RWPE1 (cell line): Measurements from ENCODE around the gene ETNK2.
A peak's percentile ranks its signal among the peaks of the same experiment; 100 is the strongest.

Experiments
- CTCF ChIA-PET: fragments of 350-600 bp; sonication (Branson Sonifier 250); formaldehyde crosslinking; extraction: SDS; loops from one replicate; lab custom pipeline; 2021; lab: Yijun Ruan, JAX
- POLR2A ChIA-PET: fragments of 400-600 bp; formaldehyde crosslinking; extraction: SDS; loops from one replicate; lab custom pipeline; 2020; ENCODE audit warnings: antibody characterized with exemption; ENCODE audit not compliant: low non-redundant PET; lab: Yijun Ruan, JAX
- DNase-seq: peaks from one replicate; pipeline ENCODE4 v3.0.0; 2012; ENCODE audit warnings: low spot score
- H3K27ac ChIP-seq: fragments of 450-650 bp; 2 replicates; pipeline ENCODE4 v1.5.1; 2017
- TF ChIP-seq, protein P1 (sequence below): fragments of 450-650 bp; conservative IDR thresholded peaks from 2 replicates; pipeline ENCODE4 v1.5.1; 2017; ENCODE audit warnings: low read depth, mild to moderate bottlenecking

Gene ETNK2

GRCh38 chr1:204107892-204108291 is 44.0 kb downstream of the ETNK2 start:
- no peak for DNase-seq
- ChIA-PET POLR2A (no interaction called here), CTCF (interaction anchor here (0.6 to 2.0 kb wide), 3 partner anchors 21 to 1599 kb away, joined by 3 to 7 read pairs (median 3); no protein-coding TSS in a partner anchor)
- TF ChIP-seq, protein P1, sequence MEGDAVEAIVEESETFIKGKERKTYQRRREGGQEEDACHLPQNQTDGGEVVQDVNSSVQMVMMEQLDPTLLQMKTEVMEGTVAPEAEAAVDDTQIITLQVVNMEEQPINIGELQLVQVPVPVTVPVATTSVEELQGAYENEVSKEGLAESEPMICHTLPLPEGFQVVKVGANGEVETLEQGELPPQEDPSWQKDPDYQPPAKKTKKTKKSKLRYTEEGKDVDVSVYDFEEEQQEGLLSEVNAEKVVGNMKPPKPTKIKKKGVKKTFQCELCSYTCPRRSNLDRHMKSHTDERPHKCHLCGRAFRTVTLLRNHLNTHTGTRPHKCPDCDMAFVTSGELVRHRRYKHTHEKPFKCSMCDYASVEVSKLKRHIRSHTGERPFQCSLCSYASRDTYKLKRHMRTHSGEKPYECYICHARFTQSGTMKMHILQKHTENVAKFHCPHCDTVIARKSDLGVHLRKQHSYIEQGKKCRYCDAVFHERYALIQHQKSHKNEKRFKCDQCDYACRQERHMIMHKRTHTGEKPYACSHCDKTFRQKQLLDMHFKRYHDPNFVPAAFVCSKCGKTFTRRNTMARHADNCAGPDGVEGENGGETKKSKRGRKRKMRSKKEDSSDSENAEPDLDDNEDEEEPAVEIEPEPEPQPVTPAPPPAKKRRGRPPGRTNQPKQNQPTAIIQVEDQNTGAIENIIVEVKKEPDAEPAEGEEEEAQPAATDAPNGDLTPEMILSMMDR, result no peak
- no peak overlapping the region for H3K27ac ChIP-seq

DNA sequence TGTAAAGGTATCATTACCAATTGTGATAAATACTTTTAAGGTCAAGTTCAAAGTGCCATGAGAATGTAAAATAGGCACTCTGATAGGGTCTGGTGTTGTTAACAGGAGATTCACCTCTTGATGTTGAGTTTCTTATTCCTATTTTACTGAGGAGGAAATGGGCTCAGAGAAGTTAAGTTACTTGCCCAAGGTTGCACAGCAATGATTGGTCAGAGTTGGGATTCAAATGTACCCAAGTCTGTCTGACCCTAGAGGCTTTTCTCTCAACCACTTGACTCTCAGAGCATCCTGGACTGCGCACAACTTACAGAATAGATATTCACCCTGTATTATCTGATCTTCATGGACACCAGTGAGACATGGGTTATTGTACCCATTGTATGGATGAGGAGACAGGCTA is 45.0 kb downstream of the ETNK2 start:
- ChIA-PET CTCF (interaction anchor here (0.7 kb wide), 1 partner anchor 18 kb away, joined by 4 read pairs; no protein-coding TSS in a partner anchor), POLR2A (no interaction called here)
- TF ChIP-seq, protein P1, result no peak
- no peak overlapping the region for H3K27ac ChIP-seq
- DNase-seq, result no peak

DNA sequence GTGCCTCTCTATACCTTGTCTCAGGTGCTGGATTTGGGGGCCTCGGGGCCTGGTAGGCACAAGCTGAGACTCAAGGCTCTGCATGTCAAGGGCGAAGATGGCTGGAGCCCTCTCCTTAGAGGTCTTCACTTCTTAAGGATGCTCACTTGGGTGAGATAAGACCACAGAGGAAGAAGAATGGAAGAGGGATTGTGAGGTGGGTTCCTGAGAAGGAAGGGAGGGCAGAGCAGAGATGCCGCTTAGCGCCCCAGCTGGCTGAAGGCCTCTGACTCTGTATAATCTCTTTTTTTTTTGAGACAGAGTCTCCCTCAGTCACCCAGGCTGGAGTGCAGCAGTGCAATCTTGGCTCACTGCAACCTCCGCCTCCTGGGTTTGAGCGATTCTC is 46.7 kb downstream of the ETNK2 start:
- POLR2A ChIA-PET, result interaction anchor here (0.6 kb wide), 1 partner anchor 11 kb away, joined by 6 read pairs; no protein-coding TSS in a partner anchor
- CTCF ChIA-PET, result interaction anchor here (1.5 kb wide), 1 partner anchor 23 kb away, joined by 5 read pairs; no protein-coding TSS in a partner anchor
- no peak for DNase-seq
- peak overlapping the region; percentile 74 for H3K27ac ChIP-seq
- TF ChIP-seq, protein P1, result no peak

- ChIA-PET CTCF (interaction anchor here (1.5 kb wide), 1 partner anchor 23 kb away, joined by 5 read pairs; no protein-coding TSS in a partner anchor), POLR2A (no interaction called here)
- peak overlapping the region; percentile 74 for H3K27ac ChIP-seq
- peak; percentile 72 for DNase-seq
- TF ChIP-seq, protein P1, result no peak
These were observed 47.3 kb downstream of the ETNK2 start for GRCh38 chr1:204104331-204105130.

- TF ChIP-seq, protein P1, result no peak
- peak overlapping the region; percentile 74 for H3K27ac ChIP-seq
- ChIA-PET CTCF (interaction anchor here (0.8 kb wide), 1 partner anchor 17 kb away, joined by 3 read pairs; no protein-coding TSS in a partner anchor), POLR2A (no interaction called here)
- DNase-seq, result no peak
These were observed 48.5 kb downstream of the ETNK2 start for GRCh38 chr1:204103431-204103741.

GRCh38 chr1:204102739-204103430 is 49.0 kb downstream of the ETNK2 start:
- TF ChIP-seq, protein P1, result no peak
- POLR2A ChIA-PET, result no interaction called here

More at GRCh38 chr1:204102739-204103430, 49.0 kb downstream of the ETNK2 start:
- peak overlapping the region; percentile 74 for H3K27ac ChIP-seq
- DNase-seq, result peak; percentile 67
- CTCF ChIA-PET, result interaction anchor here (0.7 to 0.8 kb wide), 3 partner anchors 16 to 248 kb away, joined by 3 to 4 read pairs (median 3); no protein-coding TSS in a partner anchor
